Colon (tissue), 2 donors: ENCODE measurements around the gene ANKRD30A.
"Not testable (repeated sequence)": the region's sequence is repeated elsewhere in the genome, so short reads cannot be mapped to it uniquely, and the experiment has no call there.

Experiments
- FAIRE-seq: peaks from 2 replicates; lab custom pipeline; 2012; peaks lifted over from hg19 to GRCh38; lab: Jason Lieb, UNC
- donor health status: control.
- donor health status: control.

ANKRD30A gene, protein sequence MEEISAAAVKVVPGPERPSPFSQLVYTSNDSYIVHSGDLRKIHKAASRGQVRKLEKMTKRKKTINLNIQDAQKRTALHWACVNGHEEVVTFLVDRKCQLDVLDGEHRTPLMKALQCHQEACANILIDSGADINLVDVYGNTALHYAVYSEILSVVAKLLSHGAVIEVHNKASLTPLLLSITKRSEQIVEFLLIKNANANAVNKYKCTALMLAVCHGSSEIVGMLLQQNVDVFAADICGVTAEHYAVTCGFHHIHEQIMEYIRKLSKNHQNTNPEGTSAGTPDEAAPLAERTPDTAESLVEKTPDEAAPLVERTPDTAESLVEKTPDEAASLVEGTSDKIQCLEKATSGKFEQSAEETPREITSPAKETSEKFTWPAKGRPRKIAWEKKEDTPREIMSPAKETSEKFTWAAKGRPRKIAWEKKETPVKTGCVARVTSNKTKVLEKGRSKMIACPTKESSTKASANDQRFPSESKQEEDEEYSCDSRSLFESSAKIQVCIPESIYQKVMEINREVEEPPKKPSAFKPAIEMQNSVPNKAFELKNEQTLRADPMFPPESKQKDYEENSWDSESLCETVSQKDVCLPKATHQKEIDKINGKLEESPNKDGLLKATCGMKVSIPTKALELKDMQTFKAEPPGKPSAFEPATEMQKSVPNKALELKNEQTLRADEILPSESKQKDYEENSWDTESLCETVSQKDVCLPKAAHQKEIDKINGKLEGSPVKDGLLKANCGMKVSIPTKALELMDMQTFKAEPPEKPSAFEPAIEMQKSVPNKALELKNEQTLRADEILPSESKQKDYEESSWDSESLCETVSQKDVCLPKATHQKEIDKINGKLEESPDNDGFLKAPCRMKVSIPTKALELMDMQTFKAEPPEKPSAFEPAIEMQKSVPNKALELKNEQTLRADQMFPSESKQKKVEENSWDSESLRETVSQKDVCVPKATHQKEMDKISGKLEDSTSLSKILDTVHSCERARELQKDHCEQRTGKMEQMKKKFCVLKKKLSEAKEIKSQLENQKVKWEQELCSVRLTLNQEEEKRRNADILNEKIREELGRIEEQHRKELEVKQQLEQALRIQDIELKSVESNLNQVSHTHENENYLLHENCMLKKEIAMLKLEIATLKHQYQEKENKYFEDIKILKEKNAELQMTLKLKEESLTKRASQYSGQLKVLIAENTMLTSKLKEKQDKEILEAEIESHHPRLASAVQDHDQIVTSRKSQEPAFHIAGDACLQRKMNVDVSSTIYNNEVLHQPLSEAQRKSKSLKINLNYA (N-terminal part only)

DNA sequence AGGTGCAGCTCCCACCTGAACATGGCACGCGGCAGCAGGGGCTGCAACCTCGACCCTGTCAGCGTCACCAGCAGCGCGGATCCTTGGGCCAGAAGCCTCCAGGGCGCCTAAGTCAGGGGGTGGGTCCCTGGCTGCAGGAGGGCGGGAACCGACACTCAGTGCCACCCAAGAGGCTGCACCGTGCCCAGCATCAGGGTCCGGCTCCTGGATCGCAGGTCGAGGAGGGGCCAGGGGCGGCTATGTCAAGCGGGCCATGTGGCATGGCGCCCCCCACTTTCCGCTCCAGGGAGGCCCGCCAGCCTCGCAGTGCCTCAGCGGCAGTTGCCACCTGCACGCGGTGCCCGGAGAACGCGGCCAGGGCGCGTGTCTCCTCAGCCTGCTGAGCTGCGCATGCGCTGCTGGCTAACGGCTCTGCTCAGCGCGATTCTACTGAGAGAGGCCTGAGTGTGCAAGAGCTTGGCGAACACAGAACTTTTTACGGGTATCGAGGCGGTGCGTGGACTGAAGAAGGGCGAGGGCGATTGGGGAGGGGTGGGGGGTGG, at the start of gene ANKRD30A:
Gene ANKRD30A, plus strand, starts transcription at position 408 of the 542 bp plus-strand sequence. CDS start 190 bp downstream, outside the sequence.
- FAIRE-seq: no peak

DNA sequence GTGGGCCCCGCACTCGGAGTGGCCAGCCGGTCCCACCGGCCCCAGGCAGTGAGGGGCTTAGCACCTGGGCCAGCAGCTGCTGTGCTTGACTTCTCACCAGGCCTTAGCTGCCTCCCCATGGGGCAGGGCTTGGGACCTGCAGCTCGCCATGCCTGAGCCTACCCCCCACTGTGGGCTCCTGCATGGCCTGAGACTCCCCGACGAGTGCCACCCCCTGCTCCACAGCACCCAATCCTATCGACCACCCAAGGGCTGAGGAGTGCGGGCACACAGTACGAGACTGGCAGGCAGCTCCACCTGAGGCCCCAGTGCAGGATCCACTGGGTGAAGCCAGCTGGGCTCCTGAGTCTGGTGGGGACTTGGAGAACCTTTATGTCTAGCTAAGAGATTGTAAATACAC, 49.3 kb upstream of the ANKRD30A start:
- not testable (repeated sequence) for FAIRE-seq

DNA sequence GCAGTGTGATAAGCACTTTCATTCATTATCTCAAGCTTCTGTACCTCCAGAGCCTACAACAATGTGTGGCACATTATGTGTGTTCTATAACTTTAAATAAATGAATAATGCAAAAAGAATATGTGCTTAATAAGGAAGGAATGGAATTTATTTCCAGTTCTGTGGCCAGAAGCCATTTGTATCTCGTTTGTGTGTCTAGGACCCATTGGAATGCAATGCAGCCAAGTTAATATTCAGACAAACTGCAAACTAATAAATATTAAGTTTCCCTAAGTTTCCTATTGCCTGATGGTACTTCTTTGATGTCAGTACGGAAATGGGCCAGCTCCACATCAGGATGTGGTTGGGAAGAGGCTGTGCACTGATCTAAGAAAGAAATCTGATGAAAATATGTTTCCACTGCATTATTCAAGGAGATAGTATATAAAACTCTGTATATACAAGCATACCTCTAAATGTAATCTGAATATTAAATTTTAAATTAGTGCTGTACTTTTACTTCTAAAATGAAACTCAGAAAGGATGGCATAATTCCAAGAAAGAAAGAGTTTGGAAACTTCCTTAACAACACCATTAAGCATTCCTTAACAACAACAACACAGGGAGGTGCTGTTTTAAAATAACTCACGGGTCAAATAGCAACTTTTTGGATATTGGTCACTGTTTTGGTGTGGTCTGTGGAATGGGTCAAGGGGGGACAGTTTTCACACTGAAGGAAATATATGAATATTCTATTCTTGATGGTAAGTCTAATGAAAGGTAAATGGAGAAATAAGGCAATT, 29.4 kb upstream of the ANKRD30A start:
- no peak for FAIRE-seq

DNA sequence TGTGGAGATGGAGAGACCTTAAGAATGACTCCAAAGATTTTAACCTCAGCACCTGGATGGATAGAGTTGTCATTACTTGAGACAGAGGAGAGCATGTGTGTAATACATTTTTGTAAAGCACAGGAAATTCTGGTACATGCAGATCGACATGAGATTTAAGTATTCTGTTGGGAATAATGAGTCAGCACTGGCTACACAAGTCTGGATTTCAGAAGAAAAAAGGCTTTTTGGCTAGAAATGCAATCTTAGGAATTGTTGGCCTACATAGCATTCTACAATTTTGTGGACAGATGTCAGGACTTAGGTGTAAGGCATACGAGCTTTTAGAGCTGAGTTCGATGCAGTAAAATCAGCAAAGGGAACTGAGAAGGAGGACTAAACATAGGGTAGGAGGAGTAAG, 24.1 kb upstream of the ANKRD30A start:
- no peak for FAIRE-seq

DNA sequence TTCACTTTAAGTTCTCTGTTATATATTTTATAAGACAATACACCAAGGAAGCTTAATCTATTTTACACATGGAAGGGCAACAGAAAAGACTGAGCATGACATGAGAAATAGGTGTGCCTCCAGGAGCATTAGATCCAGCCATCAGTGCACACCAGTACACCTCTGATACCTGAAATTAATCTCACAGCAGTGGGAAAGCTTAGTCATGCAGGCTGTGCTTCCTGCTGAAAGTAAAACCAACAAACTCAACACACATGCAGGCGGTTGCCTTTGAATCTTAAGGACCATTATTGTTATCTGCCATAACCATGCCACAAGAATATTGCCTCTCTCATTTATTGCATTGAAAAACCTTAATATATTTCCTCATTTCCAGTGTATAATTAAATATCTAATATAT, 16.4 kb upstream of the ANKRD30A start:
- no peak for FAIRE-seq

DNA sequence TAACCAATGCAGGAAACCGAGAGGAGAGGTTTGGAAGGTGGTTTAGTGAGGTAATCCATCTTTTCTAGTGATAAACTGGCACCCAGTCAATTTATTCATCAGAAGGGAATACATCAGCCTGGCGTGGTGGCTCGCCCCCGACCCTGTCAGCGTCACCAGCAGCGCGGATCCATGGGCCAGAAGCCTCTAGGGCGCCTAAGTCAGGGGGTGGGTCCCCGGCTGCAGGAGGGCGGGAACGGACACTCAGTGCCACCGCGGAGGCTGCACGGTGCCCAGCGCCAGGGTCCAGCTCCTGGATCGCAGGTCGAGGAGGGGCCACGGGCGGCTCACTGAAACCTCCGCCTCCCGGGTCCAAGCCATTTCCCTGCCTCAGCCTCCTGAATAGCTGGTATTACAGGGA, 866 bp upstream of the ANKRD30A start:
- FAIRE-seq: no peak

DNA sequence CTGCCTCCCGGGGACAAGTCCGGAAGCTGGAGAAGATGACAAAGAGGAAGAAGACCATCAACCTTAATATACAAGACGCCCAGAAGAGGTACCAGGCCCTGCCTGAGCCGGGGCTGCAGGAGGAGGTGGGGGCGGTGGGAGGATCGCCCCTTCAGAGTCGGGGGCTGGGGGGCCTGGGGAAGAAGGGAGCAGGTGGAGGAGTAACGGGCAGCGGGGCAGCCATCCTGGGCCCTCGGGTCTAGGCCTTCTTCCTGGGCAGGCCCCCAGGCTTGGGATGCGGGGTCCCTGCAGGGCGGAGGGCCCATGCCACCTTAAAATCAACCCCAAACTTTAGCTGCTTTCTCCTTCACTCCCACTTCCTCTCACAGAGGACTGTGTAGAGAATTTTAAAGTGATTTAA, 523 bp downstream of the ANKRD30A start:
- no peak for FAIRE-seq

DNA sequence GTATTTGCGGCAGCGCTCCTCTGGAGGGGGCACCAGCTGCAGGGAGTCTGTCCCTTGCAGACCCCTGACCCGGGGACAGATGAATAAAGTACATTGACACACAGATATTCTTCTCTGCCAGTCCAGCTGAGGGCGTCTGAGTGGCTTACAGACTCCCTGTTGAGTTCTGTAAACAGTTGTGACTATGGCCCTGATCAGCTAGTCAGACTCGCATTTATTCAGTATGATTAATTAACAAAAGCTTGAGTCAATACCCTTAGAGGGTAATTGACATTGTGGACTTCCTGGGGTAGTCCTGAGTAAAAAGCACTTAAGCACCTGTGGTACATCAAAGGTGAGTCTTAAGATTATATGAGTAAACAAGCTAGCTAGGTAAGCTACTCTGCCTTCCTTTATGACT, 21.0 kb downstream of the ANKRD30A start:
- FAIRE-seq: no peak

DNA sequence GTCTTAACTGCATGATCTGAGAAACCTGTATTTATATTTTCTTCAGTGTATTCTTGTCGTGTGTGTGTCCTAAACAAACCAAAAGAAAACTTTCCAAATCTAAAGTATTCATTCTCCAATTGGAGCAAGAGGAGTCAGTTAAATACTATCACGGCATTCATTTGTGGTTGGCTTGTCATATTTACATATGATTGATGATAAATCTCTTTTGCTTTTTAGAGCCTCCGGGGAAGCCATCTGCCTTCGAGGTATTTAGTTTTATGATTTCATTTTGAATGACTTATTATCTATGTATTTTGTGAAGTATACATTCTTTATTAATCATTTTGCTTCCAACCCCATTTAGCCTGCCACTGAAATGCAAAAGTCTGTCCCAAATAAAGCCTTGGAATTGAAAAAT, 37.0 kb downstream of the ANKRD30A start:
- not testable (repeated sequence) for FAIRE-seq

DNA sequence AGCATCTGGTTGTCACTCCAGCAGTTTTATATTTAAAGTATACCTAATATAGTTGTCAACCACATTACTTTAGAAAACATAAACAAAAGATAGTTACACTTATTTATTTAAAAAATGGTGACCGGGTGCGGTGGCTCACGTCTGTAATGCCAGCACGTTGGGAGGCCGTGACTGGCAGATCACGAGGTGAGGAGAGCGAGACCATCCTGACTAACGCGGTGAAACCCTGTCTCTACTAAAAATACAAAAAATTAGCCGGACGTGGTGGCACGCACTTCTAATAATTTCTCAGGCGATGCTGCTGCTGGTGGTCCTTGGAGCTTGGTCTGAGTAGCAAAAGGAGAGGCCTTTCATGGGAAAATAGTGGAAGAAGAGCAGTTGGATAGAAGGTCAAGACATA, 46.5 kb downstream of the ANKRD30A start:
- not testable (repeated sequence) for FAIRE-seq

DNA sequence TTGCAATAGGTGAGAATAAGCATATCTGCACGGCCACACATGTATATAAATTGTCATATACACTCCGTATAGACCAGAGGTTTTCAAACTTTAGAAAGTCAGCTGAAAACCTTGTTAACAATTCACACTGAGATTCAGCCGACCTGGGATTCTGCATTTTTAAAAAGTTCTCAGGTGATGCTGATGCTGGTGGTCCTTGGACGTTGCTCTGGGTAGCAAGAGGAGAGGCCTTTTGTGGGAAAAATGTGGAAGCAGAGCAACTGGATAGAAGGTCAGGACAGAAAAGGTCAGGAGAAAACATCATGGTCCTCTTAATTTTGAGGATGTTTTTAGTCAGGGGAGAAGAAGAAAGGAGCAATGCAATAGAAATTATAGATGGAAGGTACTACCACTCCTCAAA, 52.9 kb downstream of the ANKRD30A start:
- FAIRE-seq: not testable (repeated sequence)

DNA sequence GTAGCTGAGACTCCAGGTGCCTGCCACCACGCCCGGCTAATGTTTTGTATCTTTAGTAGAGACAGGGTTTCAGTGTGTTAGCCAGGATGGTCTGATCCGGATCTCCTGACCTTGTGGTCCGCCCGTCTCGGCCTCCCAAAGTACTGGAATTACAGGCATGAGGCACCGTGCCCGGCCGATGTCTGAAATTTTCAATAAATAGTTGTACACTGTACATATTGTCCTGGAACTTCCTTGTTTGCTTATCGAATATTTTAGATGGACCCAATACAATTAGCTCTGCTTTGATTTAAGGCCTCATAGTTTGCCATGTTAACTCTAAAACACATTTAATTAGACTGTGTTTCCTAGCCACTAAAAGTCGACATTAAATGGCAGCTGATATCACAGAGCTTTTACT, 57.3 kb downstream of the ANKRD30A start:
- FAIRE-seq: peak; percentile 5

DNA sequence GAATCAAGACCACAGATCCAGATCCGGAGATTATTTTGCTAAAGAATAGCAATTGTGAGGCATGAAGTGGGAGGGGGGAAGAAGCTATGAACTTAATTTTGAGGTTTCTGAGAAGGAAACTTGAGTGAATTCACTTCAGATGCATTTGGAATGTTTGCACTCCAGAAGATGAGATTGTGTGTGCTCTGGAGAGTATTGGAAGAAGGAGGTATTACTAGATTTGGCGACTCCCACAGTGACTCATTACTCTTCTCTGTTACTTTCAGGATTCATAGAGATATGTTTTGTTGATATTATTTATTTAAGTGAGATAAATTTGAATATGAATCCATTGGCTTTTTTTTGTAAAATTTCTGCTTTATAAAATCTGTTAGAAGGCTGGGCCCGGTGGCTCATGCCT, 80.7 kb downstream of the ANKRD30A start:
- no peak for FAIRE-seq

DNA sequence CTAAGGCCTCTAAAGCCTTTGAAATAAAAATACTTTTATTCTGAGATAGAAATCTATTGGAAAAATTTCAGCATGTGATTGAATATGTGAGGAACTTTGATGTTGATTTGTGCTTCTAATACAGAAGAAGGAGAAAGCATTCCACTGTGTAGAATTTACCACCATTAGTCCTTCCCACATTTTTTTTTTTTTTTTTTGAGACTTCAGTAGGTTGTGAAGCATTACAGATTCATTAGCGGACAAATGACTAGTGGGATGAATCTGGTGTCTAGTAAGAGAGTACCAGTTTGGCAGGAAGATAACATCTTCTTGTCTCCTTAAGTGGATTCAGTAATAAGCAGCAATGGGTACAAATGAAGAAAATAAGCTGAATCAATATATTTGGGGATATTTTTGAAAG, 95.5 kb downstream of the ANKRD30A start:
- no peak for FAIRE-seq

DNA sequence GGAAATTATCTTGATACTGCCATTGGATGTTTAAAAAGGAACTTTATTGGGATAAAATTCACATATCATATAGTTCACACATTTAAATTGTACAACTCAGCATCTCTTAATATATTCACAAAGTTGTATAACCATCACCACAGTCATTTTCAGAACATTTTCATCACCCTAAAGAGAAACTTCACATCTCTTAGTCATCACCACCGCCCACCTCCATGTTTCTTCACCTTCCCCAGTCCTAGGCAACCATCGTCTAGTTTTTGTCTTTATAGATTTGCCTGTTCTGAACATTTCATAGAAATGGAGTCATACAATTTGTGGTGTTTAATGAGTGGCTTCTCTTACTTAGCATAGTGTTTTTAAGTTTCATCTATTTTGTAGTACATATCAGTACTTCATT, 96.6 kb downstream of the ANKRD30A start:
- no peak for FAIRE-seq

DNA sequence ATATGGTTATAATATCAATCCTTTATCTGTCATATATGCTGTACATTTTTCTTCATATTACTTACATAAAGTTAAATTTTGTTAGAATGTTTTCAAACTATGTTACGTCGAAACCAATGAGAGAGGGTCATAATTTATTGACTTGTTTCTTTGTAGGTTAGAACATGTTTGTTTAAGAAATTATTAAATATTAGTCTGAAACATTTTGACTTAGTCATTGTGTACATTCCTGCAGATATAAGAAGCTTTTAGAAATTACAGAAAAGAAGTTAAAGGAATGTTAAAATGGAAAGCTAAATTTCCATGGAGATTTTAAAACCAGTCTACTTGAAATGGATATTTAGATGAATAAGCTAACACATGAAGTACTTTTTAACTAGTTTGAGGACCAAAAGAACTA, 99.8 kb downstream of the ANKRD30A start:
- peak; percentile 57 for FAIRE-seq

DNA sequence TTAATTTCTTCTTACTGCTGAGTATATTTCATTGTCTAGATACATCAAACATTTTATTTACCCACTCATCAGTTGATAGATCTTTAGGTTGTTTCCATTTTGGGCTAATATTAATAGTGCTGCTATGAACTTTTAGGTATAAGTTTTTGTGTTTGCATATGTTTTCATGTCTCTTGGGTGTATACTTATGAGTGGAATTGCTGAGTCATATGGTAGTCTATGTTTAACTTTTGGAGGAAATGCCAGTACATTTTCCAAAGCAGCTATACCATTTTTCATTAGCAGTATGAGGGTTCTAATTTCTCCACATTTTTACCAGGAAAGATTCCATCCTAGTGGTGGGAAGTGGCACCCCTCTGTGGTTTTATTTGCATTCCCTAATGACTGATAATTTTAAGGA, 101.1 kb downstream of the ANKRD30A start:
- no peak for FAIRE-seq

DNA sequence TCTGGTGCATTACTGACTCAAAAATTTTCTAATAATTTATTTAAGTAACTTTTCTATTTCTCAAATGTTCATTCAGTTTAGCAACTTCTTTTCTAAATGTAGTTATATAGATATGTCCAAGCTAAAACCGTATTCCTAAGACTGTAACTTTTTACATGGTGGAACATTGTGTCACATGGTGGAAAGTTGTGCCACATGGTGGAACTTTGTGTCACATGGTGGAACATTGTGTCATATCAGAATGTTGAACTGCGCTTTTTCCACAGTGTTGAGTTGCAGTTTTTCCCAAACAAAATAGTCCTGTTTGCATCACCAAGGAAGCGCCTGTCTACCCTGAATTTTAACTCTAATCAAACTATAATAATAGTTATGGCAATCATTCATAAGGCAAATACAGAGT, 109.3 kb downstream of the ANKRD30A start:
- FAIRE-seq: no peak

DNA sequence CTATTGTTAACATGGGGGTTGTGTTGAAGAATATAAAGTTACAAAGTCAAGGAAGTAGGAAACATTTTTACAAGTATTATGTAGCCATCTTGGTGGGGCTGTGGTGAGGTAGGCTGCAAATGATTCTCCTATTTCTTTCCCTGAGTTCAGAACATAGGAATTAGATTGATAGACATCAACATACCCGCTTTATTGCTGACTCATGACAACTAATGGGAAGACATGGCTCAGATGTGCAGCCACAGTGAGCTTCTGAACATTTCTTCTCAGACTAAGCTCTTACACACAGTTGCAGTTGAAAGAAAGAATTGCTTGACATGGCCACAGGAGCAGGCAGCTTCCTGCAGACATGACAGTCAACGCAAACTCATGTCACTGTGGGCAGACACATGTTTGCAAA, 110.7 kb downstream of the ANKRD30A start:
- FAIRE-seq: no peak

DNA sequence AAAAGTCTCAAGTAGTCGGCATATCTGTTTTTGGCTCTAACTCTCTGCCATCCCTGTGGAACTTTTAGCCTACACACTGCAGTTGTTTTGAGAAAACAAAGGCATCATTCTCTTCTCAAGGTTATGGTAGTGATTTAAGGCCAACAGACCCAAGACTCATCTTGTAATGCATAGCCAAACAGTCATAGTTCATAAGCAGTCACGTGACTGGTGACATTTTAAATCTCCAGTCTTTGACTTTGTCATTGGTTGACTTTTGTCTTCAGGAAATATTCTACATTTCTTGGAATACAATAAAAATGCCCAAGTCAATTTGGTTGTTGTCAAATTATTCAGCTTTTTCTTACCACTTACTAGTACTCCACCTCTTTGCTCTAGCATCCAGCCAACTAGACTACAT, 114.8 kb downstream of the ANKRD30A start:
- FAIRE-seq: no peak

DNA sequence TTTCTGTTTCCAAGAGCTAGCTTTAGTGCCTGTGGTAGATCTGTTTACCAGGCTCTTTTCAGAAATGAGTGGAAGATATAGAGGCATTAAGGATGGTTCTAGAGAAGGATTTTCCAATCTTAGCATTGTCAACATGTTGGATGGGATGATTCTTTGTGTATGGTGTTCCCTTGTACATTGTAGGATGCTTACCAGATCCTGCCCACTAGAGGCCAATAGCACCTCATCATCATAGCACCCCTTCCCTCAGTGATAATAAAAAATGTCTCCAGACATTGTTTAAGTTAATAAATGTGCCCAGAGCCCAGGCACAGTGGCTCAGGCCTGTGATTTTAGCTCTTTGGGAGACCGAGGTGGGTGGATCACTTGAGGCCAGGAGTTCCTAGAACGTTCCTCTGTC, 121.2 kb downstream of the ANKRD30A start:
- FAIRE-seq: no peak
